A673 (cell line): ENCODE results near the gene E2F1. TPM values are rescaled to one million over a fixed set of nuclear protein-coding genes. Genes with fewer than 3 reads are reported as not detected.

Experiments used
- BruUV-seq: library from RNA; stranded (reverse); fragments of 400-500 nt; replicated peaks from 2 replicates; lab custom pipeline; 2021; lab: Mats Ljungman, UMichigan
- CTCF ChIA-PET: fragments of 300-600 bp; sonication (Branson Sonifier 250); formaldehyde crosslinking; loops from one replicate; lab custom pipeline; 2022; ENCODE audit warnings: antibody characterized with exemption; lab: Charles Lee
- POLR2A ChIA-PET: fragments of 300-600 bp; sonication (Branson Sonifier 250); formaldehyde crosslinking; loops from one replicate; lab custom pipeline; 2022; ENCODE audit warnings: antibody characterized with exemption; ENCODE audit not compliant: low non-redundant PET; lab: Charles Lee
- DNase-seq: peaks from one replicate; pipeline ENCODE4 v3.0.0-alpha.2; 2015; ENCODE audit warnings: low spot score
- H3K27ac ChIP-seq: fragments of 200-600 bp; sonication (generic); 2 replicates; pipeline ENCODE4 v1.5.1; 2016; ENCODE audit warnings: mixed run types, low read depth, mild to moderate bottlenecking, mixed read lengths, antibody characterized with exemption, low read length; ENCODE audit not compliant: poor library complexity, severe bottlenecking
- H3K27me3 ChIP-seq: fragments of 200-600 bp; sonication (generic); replicated peaks from 2 replicates; pipeline ENCODE4 v1.6.1; 2017; ENCODE audit warnings: mixed run types, low read depth, mild to moderate bottlenecking, mixed read lengths, antibody characterized with exemption, low read length; ENCODE audit not compliant: insufficient read depth, poor library complexity
- H3K36me3 ChIP-seq: fragments of 200-600 bp; sonication (generic); 2 replicates; pipeline ENCODE4 v1.6.1; 2016; ENCODE audit warnings: mixed run types, mild to moderate bottlenecking, mixed read lengths, antibody characterized with exemption, low read length; ENCODE audit not compliant: insufficient read depth, poor library complexity, severe bottlenecking
- H3K4me1 ChIP-seq: fragments of 200-600 bp; sonication (generic); 2 replicates; pipeline ENCODE4 v1.6.1; 2017; ENCODE audit warnings: mixed run types, mild to moderate bottlenecking, mixed read lengths, antibody characterized with exemption, low read length; ENCODE audit not compliant: insufficient read depth, poor library complexity, severe bottlenecking
- H3K4me3 ChIP-seq: fragments of 200-600 bp; sonication (generic); 2 replicates; pipeline ENCODE4 v1.5.1; 2016; ENCODE audit warnings: low read depth, mixed run types, mild to moderate bottlenecking, mixed read lengths, low read length; ENCODE audit not compliant: poor library complexity, severe bottlenecking
- H3K9me3 ChIP-seq: fragments of 200-600 bp; sonication (generic); 2 replicates; pipeline ENCODE4 v1.6.1; 2016; ENCODE audit warnings: mixed run types, low read depth, mild to moderate bottlenecking, mixed read lengths, antibody characterized with exemption, low read length; ENCODE audit not compliant: poor library complexity, severe bottlenecking
- EZH2 ChIP-seq: fragments of 200-600 bp; sonication (generic); IDR thresholded peaks from 2 replicates; pipeline ENCODE4 v1.6.1; 2017; ENCODE audit warnings: borderline replicate concordance, low read depth, mild to moderate bottlenecking, mixed read lengths, antibody characterized with exemption, low read length; ENCODE audit not compliant: poor library complexity, severe bottlenecking
- intact Hi-C: fragments of 100-400 bp; cut with micrococcal nuclease; formaldehyde crosslinking; loops from one replicate; pipeline ENCODE4 v1.10.0; 2022; ENCODE audit not compliant: unreplicated experiment
- total RNA-seq: library from RNA; stranded (reverse); gene quantifications from 2 replicates; pipeline ENCODE4 v1.2.3, GENCODE V29; 2021
- TF ChIP-seq, protein P1 (sequence below): fragments of 300-800, 200-600 bp; sonication (generic); conservative IDR thresholded peaks from 2 replicates; pipeline ENCODE4 v1.5.1; 2017; ENCODE audit warnings: low read depth, mild to moderate bottlenecking, antibody characterized with exemption, low read length, moderate library complexity, mixed read lengths

E2F1 gene
- total RNA-seq, 1 experiment from 2014 or later, result 86.0 TPM

DNA sequence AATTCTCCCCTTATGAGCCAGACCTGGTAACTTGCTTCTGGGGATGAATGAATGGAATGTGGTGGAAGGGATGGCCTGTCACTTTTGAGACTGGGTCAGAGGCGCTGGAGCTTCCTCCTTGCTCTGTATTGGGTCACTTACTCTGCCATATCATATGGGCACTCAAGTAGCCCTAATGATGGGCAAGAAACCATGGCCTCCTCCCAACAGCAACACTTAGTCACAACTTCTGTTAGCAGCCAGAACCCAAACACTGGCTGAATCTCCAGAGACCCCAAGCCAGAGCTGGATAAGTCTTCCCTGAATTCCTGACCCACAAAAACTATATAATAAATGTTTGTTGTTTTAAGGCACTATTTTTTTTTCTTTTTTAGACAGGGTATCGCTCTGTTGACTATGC lies 5.5 kb downstream of the E2F1 start:
- Histone ChIP-seq H3K4me3 (no peak overlapping the region), H3K36me3 (peaks cover 29% of the 10 kb centered on the region), H3K4me1 (peaks cover 16% of the 10 kb centered on the region), H3K27ac (no peak overlapping the region), H3K27me3 (no peaks in the 10 kb centered on the region), H3K9me3 (no peaks in the 10 kb centered on the region)
- no TSS peak for BruUV-seq
- intact Hi-C loops, result no loop called here
- CTCF ChIA-PET, result no interaction called here
- POLR2A ChIA-PET, result no interaction called here
- no peak for TF ChIP-seq EZH2
- TF ChIP-seq, protein P1, sequence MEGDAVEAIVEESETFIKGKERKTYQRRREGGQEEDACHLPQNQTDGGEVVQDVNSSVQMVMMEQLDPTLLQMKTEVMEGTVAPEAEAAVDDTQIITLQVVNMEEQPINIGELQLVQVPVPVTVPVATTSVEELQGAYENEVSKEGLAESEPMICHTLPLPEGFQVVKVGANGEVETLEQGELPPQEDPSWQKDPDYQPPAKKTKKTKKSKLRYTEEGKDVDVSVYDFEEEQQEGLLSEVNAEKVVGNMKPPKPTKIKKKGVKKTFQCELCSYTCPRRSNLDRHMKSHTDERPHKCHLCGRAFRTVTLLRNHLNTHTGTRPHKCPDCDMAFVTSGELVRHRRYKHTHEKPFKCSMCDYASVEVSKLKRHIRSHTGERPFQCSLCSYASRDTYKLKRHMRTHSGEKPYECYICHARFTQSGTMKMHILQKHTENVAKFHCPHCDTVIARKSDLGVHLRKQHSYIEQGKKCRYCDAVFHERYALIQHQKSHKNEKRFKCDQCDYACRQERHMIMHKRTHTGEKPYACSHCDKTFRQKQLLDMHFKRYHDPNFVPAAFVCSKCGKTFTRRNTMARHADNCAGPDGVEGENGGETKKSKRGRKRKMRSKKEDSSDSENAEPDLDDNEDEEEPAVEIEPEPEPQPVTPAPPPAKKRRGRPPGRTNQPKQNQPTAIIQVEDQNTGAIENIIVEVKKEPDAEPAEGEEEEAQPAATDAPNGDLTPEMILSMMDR, result no peak
- DNase-seq, result no peak

DNA sequence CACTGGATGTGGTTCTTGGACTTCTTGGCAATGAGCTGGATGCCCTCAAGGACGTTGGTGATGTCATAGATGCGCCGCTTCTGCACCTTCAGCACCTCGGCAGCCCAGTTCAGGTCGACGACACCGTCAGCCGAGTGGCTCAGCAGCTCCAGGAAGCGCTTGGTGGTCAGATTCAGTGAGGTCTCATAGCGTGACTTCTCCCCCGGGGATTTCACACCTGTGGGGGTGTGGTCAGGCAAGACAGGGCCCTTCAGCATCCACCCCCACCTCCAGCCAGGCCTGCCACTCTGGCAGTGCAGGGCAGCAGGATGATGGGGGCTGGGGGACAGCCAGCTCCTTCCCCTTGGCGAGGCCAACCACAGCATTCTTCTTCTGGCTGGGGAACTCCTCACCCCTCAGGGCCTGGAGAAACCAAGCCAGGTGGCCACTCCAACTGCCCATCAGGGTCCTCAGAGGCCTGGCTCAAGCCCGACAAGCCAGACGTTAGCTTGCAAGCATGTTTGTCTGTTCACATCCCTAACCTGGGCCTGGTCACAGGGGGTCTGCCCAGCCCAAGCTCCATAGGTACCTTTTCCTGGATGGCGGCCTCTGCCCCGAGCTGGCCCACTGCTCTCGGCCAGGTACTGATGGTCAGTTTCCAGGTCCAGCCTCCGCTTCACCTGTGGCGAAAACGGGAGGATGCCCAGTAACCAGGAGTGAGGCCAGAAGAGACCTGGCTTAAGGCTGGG lies 6.3 kb downstream of the E2F1 start:
- intact Hi-C loops, result no loop called here
- no peak overlapping the region for H3K27ac ChIP-seq
- ChIA-PET POLR2A (interaction anchor here (0.6 kb wide), 1 partner anchor 253 kb away, joined by 7 read pairs; no protein-coding TSS in a partner anchor), CTCF (no interaction called here)
- H3K4me1 ChIP-seq, result peaks cover 15% of the 10 kb centered on the region
- no TSS peak for BruUV-seq
- no peak overlapping the region for H3K4me3 ChIP-seq
- H3K9me3 ChIP-seq, result no peaks in the 10 kb centered on the region
- H3K27me3 ChIP-seq, result no peaks in the 10 kb centered on the region
- peaks cover 29% of the 10 kb centered on the region for H3K36me3 ChIP-seq
- TF ChIP-seq, protein P1, result no peak
- TF ChIP-seq EZH2, result no peak
- no peak for DNase-seq

DNA sequence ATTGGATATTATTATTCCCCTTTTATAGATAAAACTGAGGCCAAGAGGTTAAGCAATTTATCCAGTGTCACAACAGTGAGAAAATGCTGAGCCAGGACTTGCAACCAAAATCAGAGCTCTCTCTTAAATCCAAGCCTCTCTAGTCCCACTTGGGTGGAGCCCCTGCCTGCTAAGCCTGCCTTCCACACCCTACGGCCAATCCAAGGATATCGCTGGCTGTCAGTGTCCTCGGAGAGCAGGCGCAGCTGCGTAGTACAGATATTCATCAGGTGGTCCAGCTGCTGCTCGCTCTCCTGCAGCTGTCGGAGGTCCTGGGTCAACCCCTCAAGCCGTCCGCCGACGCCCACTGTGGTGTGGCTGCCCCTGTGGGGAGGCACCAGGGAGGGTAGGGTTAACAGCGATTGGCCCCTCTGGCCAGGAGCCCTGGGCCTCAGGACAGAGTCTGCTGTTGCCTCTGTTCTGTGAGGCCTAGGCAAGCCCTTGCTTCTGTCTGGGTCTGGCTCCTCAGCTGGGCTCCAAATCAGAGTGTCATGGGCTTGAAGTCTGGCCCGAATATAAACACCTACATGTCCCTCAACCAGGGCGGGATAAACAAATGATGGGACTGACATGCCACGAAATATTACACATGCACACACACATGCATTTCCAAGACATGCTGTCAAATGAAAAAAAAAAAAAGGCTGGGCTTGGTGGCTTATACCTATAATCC lies 8.0 kb downstream of the E2F1 start:
- H3K4me1 ChIP-seq, result peaks cover 8% of the 10 kb centered on the region
- H3K4me3 ChIP-seq, result no peak overlapping the region
- no peaks in the 10 kb centered on the region for H3K27me3 ChIP-seq
- no TSS peak for BruUV-seq
- H3K36me3 ChIP-seq, result peaks cover 29% of the 10 kb centered on the region
- ChIA-PET POLR2A (no interaction called here), CTCF (no interaction called here)
- TF ChIP-seq, protein P1, result no peak
- TF ChIP-seq EZH2, result no peak
- intact Hi-C loops, result no loop called here
- no peaks in the 10 kb centered on the region for H3K9me3 ChIP-seq
- DNase-seq, result no peak
- H3K27ac ChIP-seq, result no peak overlapping the region
